GM12878 (cell line): ENCODE measurements around the gene YTHDF1.

Experiments used
- CREB1 ChIP-seq: IDR thresholded peaks from 2 replicates; pipeline ENCODE4 v1.6.1; 2012; ENCODE audit warnings: low read depth, mild to moderate bottlenecking, inconsistent platforms
- EZH2 ChIP-seq: IDR thresholded peaks from 2 replicates; pipeline ENCODE4 v1.6.1; 2012; ENCODE audit warnings: low read depth, mild to moderate bottlenecking, control low read depth, inconsistent platforms, low read length, borderline replicate concordance; ENCODE audit not compliant: control insufficient read depth
- POLR2A ChIP-seq: IDR thresholded peaks from 2 replicates; pipeline ENCODE4 v1.6.1; 2011; ENCODE audit warnings: low read depth, mild to moderate bottlenecking, low read length
- SIN3A ChIP-seq: IDR thresholded peaks from 2 replicates; pipeline ENCODE4 v1.6.1; 2012; ENCODE audit warnings: low read depth, low read length, improper control_type of control experiment
- STAT3 ChIP-seq: IDR thresholded peaks from 2 replicates; pipeline ENCODE4 v1.6.1; 2011; ENCODE audit warnings: low read depth, low read length, improper control_type of control experiment
- TAF1 ChIP-seq: IDR thresholded peaks from 2 replicates; pipeline ENCODE4 v1.6.1; 2011; ENCODE audit warnings: mild to moderate bottlenecking, low read depth, low read length, borderline replicate concordance
- ZNF384 ChIP-seq: IDR thresholded peaks from 2 replicates; pipeline ENCODE4 v1.6.1; 2012; ENCODE audit warnings: low read depth, mild to moderate bottlenecking, low read length, improper control_type of control experiment, borderline replicate concordance
- ZSCAN29 ChIP-seq: fragments of 450-650 bp; IDR thresholded peaks from 2 replicates; pipeline ENCODE4 v1.6.1; 2017; ENCODE audit warnings: mild to moderate bottlenecking, moderate library complexity
- TF ChIP-seq, protein P1 (sequence below), 3 experiments: IDR thresholded peaks in 2 of 3; conservative IDR thresholded peaks in 1 of 3; 2 replicates each; pipeline ENCODE4 v1.5.1; 2011; ENCODE audit warnings: low read depth in 3 of 3, low read length in 3 of 3, mild to moderate bottlenecking in 3 of 3, control low read depth in 2 of 3, moderate library complexity in 2 of 3, inconsistent platforms in 1 of 3, mixed read lengths in 1 of 3; ENCODE audit not compliant: control insufficient read depth in 2 of 3, insufficient read depth in 1 of 3; ENCODE audit errors: extremely low read depth in 1 of 3
- TF ChIP-seq, protein P2 (sequence below): fragments of 450-650 bp; IDR thresholded peaks from 2 replicates; pipeline ENCODE4 v1.6.1; 2018; ENCODE audit warnings: borderline replicate concordance, mild to moderate bottlenecking; ENCODE audit not compliant: partially characterized antibody
- TF ChIP-seq, protein P3 (sequence below): IDR thresholded peaks from 2 replicates; pipeline ENCODE4 v1.6.1; 2011; ENCODE audit warnings: mild to moderate bottlenecking, low read depth, low read length, moderate library complexity; ENCODE audit not compliant: insufficient replicate concordance
- TF ChIP-seq, protein P4 (sequence below): fragments of 450-650 bp; IDR thresholded peaks from 2 replicates; pipeline ENCODE4 v1.6.1; 2016; ENCODE audit warnings: mild to moderate bottlenecking

DNA sequence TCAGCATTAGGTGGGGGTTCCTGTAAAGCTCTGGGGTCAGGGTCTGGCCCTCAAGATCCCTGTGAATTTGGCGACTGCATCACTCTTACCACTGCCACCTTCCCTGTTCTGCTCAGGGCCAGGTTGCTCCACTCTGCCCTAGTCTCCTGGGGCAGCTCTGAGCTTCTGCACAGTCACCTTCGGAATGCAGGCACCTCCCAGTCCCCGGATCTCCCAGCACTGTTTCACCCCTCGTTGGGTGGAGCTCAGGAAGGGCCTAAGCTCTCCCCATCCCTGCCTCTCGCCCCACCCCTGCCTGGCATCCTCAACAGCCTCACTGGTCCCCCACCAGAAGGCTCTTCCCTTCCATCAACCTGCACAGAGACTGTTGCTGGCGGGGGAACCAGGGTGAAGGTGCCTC is 46.2 kb downstream of the YTHDF1 start:
- TF ChIP-seq, protein P1, sequence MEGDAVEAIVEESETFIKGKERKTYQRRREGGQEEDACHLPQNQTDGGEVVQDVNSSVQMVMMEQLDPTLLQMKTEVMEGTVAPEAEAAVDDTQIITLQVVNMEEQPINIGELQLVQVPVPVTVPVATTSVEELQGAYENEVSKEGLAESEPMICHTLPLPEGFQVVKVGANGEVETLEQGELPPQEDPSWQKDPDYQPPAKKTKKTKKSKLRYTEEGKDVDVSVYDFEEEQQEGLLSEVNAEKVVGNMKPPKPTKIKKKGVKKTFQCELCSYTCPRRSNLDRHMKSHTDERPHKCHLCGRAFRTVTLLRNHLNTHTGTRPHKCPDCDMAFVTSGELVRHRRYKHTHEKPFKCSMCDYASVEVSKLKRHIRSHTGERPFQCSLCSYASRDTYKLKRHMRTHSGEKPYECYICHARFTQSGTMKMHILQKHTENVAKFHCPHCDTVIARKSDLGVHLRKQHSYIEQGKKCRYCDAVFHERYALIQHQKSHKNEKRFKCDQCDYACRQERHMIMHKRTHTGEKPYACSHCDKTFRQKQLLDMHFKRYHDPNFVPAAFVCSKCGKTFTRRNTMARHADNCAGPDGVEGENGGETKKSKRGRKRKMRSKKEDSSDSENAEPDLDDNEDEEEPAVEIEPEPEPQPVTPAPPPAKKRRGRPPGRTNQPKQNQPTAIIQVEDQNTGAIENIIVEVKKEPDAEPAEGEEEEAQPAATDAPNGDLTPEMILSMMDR (IDR thresholded peaks at IDR 0.05 in 2 of 3, conservative IDR thresholded peaks at IDR 0.05 in 1 of 3; ENCODE audit: control insufficient read depth in 2 of 3, extremely low read depth in 1 of 3, insufficient read depth in 1 of 3, low read depth in 3 of 3, low read length in 3 of 3): no peak
- TF ChIP-seq POLR2A (no peak), TAF1 (no peak), STAT3 (no peak), EZH2 (no peak), CREB1 (no peak), ZSCAN29 (no peak), ZNF384 (no peak), SIN3A (no peak)
- TF ChIP-seq, protein P2, sequence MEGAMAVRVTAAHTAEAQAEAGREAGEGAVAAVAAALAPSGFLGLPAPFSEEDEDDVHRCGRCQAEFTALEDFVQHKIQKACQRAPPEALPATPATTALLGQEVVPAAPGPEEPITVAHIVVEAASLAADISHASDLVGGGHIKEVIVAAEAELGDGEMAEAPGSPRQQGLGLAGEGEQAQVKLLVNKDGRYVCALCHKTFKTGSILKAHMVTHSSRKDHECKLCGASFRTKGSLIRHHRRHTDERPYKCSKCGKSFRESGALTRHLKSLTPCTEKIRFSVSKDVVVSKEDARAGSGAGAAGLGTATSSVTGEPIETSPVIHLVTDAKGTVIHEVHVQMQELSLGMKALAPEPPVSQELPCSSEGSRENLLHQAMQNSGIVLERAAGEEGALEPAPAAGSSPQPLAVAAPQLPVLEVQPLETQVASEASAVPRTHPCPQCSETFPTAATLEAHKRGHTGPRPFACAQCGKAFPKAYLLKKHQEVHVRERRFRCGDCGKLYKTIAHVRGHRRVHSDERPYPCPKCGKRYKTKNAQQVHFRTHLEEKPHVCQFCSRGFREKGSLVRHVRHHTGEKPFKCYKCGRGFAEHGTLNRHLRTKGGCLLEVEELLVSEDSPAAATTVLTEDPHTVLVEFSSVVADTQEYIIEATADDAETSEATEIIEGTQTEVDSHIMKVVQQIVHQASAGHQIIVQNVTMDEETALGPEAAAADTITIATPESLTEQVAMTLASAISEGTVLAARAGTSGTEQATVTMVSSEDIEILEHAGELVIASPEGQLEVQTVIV: no peak
- TF ChIP-seq, protein P3, sequence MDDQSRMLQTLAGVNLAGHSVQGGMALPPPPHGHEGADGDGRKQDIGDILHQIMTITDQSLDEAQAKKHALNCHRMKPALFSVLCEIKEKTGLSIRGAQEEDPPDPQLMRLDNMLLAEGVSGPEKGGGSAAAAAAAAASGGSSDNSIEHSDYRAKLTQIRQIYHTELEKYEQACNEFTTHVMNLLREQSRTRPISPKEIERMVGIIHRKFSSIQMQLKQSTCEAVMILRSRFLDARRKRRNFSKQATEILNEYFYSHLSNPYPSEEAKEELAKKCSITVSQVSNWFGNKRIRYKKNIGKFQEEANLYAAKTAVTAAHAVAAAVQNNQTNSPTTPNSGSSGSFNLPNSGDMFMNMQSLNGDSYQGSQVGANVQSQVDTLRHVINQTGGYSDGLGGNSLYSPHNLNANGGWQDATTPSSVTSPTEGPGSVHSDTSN: no peak
- TF ChIP-seq, protein P4, sequence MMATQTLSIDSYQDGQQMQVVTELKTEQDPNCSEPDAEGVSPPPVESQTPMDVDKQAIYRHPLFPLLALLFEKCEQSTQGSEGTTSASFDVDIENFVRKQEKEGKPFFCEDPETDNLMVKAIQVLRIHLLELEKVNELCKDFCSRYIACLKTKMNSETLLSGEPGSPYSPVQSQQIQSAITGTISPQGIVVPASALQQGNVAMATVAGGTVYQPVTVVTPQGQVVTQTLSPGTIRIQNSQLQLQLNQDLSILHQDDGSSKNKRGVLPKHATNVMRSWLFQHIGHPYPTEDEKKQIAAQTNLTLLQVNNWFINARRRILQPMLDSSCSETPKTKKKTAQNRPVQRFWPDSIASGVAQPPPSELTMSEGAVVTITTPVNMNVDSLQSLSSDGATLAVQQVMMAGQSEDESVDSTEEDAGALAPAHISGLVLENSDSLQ: no peak
